GM18868 (cell line): ENCODE results near the gene MRS2.
A peak's percentile ranks its signal among the peaks of the same experiment; 100 is the strongest.
"Not testable (repeated sequence)": the region's sequence is repeated elsewhere in the genome, so short reads cannot be mapped to it uniquely, and the experiment has no call there.

Source experiments
- ATAC-seq: cut with Tn5 transposase; IDR thresholded peaks from one replicate; pipeline ENCODE4 v1.9.1; 2021; ENCODE audit warnings: mild to moderate bottlenecking, moderate library complexity; ENCODE audit not compliant: unreplicated experiment

The MRS2 gene

DNA sequence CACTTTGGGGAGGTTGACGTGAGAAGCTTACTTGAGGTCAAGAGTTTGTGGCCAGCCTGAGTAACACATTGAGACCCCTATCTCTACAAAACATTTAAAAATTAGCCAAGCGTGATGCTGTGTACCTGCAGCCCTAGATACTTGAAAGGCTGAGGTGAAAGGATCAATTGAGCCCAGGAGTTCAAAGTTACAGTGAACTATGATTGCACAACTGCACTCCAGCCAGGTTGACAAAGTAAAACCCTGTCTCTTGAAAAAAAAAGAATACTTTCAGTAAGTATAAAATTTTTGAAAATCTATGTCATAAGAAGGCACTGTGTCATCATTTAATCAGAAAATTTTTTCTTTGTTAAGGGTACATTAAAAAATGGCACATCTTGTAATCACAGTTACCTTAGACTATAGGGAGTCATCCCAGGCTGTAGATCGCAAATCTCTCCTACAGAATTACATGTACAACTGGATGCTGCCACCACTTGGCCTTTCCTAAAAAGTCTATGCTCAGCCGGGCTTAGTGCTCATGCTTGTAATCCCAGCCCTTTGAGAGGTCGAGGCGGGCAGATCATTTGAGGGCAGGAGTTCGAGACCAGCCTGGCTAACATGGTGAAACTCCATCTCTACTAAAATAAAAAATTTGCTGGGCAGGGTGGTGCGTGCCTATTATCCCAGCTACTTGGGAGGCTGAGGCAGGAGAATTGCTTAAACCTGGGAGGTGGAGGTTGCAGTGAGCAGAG lies 17.0 kb upstream of the MRS2 start:
- peak; percentile 64 for ATAC-seq

DNA sequence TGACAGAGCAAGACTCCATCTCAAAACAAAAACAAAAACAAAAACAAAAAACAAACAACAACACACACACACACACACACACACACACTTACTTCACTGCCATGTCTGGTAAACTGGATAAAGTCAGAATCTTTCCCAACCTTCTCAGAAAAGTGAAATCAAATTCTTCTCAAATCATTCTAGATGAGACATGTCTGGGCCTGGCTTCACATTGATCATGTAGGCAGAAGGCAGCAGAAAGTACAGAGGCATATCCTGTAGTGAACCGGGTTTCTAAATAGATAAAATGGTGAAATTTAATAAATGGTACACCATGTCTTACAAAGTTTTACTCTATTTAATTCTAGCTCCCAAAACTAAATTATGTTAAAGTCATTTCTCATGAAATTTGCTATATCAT lies 14.9 kb upstream of the MRS2 start:
- no peak for ATAC-seq

DNA sequence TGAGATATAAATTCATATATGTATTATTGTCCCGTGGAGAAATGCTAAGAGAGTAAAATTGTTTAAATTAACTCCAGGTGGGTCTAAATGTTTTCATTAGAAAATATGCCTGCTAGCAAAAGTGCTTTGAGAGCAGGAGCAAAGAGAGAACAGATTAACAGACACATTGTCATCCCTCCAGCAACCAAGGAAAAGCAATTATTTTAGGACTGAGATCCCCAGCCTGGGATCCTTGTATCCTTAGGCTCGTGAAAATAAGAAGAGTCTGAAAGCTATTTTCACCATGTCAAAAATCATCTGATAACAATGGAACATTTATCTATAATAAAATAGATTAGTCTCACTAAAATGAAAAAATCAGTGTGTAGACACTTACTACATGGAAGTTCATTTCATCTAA lies 11.5 kb upstream of the MRS2 start:
- no peak for ATAC-seq

DNA sequence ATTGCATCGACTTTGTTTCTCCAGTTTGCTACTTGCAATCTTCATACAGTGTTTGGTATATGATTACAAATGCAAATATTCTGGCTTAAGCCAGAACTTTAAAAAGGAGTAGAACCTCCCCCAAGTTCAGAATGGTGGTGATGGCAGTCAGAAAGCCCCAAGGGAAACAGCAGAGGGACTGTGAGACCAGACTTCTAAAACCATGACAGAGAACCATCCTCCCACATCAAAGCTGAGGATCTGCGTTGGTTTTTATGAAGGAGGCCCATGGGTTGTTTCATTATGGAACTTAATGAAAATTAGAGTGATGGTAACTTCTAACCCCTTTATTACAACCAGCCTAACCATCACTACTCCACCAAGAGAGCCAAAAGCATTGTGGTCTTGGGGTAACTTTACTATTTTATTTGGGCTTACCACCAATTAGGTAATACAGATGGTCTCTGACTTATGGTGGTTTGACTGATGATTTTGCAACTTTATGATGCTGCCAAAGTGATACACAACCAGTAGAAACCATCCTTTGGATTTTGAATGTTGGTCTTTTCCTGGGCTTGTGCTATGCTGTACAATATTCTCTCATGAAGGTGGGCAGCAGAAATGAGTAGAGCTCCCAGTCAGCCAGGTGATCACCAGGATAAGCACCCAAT lies 10.9 kb upstream of the MRS2 start:
- peak; percentile 97 for ATAC-seq

DNA sequence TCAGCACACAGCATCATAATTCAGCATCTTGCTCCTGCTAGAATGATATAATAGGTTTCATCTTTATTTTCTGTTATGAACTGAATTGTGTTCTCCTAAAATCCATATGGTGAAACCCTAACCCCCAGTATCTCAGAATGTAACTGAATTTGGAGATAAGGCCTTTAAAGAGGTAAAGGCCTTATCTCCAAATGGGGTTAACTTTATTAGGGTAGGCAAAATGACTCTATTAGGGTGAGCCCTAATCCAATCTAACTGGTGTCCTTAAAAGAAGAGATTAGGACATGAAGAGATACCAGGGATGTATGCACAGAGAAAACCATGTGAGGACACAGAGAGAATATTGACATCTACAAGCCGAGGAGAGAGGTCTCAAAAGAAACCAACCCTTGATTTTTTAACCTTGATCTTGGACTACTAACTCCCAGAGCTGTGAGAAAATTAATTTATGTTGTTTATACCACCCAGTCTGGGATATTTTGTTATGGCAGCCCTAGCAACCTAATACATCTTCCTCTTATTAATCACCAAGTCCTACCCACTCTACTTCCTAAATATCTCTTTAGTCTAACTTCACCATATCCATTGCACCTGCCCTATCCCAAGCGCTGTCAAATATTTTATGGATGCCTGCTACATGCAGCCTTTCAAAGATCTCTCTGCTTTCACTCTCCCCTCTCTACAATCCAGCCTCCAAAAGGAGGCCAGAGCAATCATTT lies 8.5 kb upstream of the MRS2 start:
- no peak for ATAC-seq

DNA sequence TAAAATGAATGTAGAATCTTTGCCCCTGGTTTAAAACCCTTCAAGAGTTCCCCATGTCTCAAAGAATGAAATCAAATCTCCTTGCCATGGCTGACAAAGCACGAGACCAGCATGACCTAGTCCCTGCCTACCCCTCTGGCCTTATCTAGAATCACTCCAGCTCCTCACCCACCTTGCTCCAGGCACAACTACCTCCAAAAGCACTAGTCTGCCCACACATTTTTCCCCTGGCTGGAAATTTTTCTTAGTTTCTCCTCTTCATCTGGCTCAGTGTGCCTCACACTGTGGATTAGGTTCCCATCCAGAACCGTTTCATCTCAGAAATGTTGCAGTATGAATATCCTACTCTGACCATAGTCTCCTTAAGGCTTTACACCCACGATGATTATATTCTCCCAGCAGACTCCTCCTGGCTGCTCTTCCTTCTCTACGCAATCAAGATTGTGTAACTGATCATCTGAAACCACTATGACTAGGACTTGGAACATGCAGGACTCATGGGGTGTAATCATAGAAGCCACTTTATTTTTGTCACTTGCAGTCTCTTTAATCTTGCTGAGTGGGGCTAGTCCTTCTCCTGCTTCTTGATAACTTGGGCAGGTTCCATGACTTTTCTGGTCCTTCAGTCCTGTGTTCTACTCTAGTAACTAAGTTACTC lies 7.8 kb upstream of the MRS2 start:
- ATAC-seq, result no peak

DNA sequence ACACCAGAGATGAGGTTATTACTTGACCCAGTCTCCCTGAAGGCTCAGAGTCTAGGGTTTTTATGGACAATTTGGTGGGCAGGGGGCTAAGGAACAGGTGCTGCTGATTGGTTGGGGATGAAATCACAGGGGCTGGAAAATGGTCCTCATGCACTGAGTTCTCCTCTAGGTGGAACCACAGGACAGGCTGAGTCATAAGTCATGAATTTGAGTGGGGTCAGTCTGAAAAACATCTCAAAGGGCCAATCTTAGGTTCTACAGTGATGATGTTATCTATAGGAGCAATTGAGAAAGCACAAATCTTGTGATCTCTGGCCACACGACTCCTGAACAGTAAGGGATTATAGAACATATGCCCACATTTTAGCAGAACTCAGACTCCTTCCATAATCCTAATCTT lies 5.9 kb upstream of the MRS2 start:
- ATAC-seq, result no peak

DNA sequence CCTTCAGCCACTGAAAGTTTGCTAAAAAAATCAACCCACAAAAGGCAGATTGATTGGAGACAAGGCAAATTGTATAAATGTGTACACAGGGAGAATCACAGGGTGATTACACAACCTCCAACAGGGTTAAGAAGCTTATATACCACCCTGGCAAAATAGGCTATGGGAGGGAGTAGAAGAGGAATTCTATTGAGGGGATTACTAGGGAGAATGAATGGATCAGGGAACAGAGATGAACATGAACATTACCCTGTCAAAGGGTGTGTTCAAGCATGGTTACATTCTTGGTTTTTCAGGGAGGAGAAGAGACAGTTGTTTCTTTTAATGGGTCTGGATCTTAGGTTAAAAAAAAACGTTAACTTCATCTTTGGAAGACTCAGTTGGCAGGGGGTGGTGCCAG lies 5.1 kb upstream of the MRS2 start:
- no peak for ATAC-seq

DNA sequence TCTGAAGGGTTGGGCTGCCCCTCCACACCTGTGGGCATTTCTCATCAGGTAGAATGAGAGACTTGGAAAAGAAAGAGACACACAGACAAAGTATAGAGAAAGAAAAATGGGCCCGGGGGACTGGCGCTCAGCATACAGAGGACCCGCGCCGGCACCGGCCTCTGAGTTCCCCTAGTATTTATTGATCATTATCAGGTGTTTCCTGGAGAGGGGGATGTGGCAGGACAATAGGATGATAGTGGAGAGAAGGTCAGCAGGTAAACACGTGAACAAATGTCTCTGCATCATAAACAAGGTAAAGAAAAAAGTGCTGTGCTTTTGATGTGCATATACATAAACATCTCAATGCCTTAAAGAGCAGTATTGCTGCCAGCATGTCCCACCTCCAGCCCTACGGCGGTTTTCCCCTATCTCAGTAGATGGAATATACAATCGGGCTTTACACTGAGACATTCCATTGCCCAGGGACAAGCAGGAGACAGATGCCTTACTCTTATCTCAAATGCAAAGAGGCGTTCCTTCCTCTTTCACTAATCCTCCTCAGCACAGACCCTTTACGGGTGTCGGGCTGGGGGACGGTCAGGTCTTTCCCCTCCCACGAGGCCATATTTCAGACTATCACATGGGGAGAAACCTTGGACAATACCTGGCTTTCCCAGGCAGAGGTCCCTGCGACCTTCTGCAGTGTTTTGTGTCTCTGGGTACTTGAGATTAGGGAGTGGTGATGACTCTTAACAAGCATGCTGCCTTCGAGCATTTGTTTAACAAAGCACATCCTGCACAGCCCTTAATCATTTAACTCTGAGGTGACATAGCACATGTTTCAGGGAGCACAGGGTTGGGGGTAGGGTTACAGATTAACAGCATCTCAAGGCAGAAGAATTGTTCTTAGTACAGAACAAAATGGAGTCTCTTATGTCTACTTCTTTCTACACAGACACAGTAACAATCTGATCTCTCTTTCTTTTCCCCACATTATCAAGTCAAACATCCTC lies 2.4 kb upstream of the MRS2 start:
- ATAC-seq, result not testable (repeated sequence)

DNA sequence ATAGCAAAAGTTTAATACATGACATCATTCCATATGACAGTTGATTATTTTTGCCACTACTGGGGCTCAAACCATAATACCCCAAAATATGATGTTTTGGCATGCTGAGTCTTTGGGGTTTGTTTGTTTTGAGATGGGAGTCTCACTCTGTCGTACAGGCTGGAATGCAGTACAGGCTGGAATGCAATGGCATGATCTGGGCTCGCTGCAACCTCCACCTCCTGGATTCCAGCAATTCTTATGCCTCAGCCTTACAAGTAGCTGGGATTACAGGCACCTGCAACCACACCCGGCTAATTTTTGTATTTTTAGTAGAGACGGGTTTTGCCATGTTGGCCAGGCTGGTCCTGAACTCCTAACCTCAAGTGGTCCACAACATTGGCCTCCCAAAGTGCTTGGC lies 1.3 kb upstream of the MRS2 start:
- ATAC-seq, result no peak

DNA sequence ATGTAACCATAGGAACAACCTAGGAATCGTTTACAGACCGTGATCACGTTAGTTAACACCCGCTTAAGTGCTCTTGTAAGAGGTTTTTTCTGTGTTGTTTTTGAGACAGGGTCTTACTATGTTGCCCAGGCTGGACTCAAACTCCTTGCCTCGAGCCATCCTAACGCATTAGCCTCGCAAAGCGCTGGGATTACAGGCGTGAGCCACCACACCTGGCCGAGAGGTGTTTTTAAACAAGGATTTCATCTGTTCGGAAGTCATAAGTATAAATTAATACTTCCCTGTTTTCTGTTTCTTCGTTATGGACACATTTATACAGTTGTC lies 727 bp downstream of the MRS2 start:
- ATAC-seq, result no peak

DNA sequence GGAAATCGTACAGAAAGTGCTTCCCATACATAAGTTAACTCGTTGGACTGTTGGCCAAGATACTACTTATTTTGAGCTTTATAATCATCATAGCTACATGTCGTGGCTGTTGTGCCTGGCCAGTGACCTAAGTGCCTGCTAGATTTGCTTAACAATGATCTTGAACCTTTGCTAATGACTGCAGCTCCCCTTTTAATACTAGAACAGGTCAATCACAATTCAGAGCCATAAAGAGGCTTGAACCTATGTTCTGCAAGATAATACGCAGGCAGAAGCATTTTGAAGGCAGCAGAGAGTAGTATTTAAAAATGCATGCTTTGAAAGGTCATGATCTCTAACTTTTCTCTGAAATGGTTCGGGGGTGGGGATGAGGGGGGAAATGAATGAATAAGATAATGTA lies 2.5 kb downstream of the MRS2 start:
- no peak for ATAC-seq

DNA sequence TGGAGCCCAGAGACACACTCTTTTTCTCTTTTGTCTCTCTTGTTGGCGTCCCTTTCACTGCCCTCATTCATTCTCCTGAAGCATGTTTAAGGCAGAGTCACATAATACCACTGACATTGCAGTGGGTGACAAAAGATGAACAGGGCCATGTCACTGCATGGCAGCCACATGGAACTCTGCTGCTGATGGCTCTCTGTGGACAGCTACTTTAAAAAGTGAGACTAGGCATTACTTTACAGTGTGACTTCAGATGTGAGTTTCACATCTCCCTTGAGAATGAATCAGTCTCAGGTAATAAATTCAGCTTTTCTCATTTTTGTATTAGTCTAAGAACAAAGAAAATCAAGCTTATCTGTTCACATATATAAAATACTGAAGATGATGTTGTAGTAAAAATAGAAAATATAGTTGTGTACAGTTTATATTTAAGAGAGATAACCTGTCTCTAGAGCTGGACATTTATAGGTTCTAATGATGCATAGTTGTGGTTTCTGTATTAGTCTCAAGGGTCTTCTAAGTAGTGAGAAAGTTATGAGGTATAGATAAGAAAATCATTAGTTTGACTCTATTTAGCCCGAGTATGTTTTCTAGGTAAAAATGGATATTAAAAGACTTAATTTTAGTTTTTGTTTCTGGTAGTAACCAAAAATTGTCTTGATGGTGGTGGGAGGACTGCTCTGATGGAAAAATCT lies 6.1 kb downstream of the MRS2 start:
- peak; percentile 97 for ATAC-seq

DNA sequence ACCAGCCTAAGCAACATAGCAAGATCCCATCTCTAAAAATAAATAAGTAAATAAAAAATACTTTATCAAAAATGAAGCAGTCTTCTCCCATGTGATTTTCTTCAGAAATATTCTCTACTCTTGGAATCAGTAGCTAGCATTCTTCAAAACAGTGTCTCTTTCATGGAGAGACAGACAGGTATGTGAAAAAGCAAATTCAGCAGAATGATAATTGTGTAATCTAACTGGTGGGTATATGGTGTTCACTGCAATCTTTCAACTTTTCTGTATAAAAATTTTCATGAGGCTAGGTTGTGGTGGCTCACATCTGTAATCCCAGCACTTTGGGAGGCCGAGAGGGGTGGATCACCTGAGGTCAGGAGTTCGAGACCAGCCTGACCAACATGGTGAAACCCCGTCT lies 7.9 kb downstream of the MRS2 start:
- no peak for ATAC-seq

DNA sequence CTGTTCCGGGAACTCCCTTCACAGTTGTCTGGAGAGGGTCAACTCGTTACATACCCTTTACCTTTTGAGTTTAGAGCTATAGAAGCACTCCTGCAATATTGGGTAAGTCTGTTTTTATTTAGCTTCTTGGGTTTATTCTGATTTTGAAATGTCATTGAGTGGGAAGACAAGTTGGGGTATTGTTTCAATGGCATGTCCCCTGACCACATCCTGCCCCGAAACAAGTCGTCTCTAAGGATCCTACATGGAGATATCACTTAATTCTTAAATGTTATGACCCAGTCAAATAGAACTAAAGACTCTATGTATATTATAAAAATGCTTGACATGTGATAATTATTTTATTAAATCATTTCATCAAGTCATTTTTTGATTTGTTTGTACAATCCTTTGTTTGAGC lies 9.6 kb downstream of the MRS2 start:
- no peak for ATAC-seq

DNA sequence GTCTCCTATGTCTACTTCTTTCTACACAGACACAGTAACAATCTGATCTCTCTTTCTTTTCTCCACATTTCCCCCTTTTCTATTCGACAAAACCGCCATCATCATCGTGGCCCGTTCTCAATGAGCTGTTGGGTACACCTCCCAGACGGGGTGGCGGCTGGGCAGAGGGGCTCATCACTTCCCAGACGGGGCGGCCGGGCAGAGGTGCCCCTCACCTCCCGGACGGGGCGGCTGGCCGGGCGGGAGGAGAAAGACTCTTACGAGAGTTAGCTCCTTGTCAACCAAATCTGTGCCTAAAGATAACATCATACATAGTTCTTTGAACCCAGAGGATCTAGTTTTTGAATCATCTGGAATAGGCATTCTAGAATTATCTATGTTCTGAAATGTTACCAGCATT lies 11.8 kb downstream of the MRS2 start:
- ATAC-seq, result not testable (repeated sequence)

DNA sequence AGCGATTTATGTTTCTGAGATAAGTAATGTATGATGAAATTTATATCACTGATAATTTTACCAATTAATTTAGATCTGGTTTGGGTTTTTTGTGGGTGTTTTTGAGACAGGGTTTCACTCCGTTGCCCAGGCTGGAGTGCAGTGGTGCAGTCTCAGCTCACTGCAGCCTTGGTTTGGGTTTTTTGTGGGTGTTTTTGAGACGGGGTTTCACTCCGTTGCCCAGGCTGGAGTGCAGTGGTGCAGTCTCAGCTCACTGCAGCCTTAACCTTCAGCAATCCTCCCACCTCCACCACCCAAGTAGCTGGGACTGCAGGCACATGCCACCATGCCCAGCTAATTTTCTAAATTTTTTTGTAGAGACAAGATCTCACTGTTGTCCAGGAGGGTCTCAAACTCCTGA lies 13.0 kb downstream of the MRS2 start:
- peak; percentile 96 for ATAC-seq

DNA sequence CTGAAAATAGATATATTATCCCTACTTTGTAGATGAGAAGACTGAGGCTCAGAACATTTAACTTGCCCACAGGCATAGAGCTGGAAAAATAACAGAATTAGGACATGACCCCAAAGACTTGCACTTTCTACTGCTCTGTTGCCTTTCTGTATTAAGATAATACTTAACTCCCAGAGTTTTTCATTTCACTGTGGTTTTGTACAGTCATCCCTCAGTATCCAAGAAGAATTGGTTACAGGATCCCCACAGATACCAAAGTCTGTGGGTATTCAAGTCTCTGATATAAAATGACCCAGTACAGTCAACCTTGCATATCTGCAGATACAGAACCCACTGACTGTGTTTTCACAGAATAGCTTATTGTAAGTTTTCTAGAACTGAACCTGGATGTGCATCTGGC lies 16.8 kb downstream of the MRS2 start:
- no peak for ATAC-seq

DNA sequence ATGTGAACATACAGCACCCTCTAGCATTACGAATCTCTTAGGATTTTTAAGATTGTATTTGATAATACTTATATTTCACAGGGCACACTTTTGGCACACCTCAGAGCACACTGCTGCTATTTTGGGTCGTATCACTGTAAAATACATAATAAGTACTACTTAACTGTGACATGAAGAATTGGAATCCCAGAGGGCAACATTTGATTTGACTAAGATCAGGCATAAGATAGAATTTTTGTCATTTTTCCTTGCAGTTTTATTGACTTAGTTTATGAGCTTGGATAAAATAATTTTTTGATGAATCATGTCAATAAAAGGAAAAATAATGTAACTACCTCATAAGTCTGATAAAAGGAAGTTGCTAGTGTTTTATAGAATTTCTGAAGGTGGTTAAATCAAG lies 22.4 kb downstream of the MRS2 start:
- no peak for ATAC-seq
